AG09319 (cell line): ENCODE data around the gene TMEM201.

Experiments used
- DNase-seq: peaks from one replicate; pipeline ENCODE4 v3.0.0-alpha.2; 2010; ENCODE audit warnings: low read depth; ENCODE audit errors: extremely low read depth
- TF ChIP-seq, protein P1 (sequence below): IDR thresholded peaks from 2 replicates; pipeline ENCODE4 v1.5.1; 2011; ENCODE audit warnings: low read depth, mild to moderate bottlenecking, inconsistent platforms, low read length, moderate library complexity

The TMEM201 gene

GRCh38 chr1:9652379-9653209 lies 63.9 kb downstream of the TMEM201 start:
- DNase-seq = no peak

DNA sequence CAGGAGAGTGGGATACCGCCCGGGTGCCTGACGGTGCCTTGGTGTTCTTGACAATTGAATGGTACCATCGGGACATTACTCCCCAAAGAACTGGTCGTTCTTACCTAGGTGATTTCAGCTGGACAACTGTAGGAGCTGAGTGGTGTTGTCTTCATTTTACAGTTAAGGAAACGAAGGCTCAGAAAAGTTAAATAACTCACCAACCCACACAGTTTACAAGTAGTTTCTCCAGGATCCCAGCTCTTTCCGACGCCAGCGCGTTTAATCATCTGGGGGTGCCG lies 64.4 kb downstream of the TMEM201 start:
- DNase-seq = no peak
- TF ChIP-seq, protein P1, sequence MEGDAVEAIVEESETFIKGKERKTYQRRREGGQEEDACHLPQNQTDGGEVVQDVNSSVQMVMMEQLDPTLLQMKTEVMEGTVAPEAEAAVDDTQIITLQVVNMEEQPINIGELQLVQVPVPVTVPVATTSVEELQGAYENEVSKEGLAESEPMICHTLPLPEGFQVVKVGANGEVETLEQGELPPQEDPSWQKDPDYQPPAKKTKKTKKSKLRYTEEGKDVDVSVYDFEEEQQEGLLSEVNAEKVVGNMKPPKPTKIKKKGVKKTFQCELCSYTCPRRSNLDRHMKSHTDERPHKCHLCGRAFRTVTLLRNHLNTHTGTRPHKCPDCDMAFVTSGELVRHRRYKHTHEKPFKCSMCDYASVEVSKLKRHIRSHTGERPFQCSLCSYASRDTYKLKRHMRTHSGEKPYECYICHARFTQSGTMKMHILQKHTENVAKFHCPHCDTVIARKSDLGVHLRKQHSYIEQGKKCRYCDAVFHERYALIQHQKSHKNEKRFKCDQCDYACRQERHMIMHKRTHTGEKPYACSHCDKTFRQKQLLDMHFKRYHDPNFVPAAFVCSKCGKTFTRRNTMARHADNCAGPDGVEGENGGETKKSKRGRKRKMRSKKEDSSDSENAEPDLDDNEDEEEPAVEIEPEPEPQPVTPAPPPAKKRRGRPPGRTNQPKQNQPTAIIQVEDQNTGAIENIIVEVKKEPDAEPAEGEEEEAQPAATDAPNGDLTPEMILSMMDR = no peak

More at GRCh38 chr1:9652379-9653209, 63.9 kb downstream of the TMEM201 start:
- TF ChIP-seq, protein P1 = no peak

- TF ChIP-seq, protein P1 = no peak
- no peak for DNase-seq
These were observed 64.9 kb downstream of the TMEM201 start for GRCh38 chr1:9653491-9654050.

GRCh38 chr1:9654051-9654833 lies 65.5 kb downstream of the TMEM201 start:
- TF ChIP-seq, protein P1 = no peak

GRCh38 chr1:9654834-9655723 lies 66.4 kb downstream of the TMEM201 start:
- DNase-seq = no peak
- TF ChIP-seq, protein P1 = no peak

More at GRCh38 chr1:9654051-9654833, 65.5 kb downstream of the TMEM201 start:
- no peak for DNase-seq

DNA sequence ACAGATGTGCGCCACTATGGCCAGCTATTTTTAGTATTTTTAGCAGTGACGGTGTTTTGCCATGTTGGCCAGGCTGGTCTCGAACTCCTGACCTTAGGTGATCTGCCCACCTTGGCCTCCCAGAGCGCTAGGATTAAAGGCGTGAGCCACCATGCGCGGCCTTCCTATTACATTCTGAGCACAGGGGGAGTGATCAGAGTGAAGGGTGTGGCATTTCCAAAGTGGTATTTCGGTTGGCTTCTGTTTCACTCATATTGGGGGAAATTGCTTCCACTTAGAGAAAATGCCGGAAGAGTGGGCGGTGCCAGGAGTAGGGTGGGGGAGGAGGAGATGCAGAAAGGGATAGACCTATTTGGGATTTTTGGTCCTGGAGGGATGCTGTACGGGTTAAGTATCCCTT lies 67.1 kb downstream of the TMEM201 start:
- no peak for DNase-seq
- TF ChIP-seq, protein P1 = no peak
